Lower leg skin (tissue), 4 donors: ENCODE data around the gene BPIFA1. TPM values are rescaled to one million over a fixed set of nuclear protein-coding genes. Genes with fewer than 3 reads are reported as not detected.

Experiments
- DNase-seq, 2 donors: peaks; one replicate each; pipeline ENCODE4 v3.0.0-alpha.2; 2019; ENCODE audit warnings: low spot score in 2 of 2
- H3K4me3 ChIP-seq: fragments of 200-600 bp; sonication (generic); 2 replicates; pipeline ENCODE4 v1.5.1; 2017; ENCODE audit warnings: mild to moderate bottlenecking, low read depth; ENCODE audit not compliant: poor library complexity, severe bottlenecking
- POLR2A ChIP-seq, 2 donors: fragments of 450-650 bp; IDR thresholded peaks; one replicate each; pipeline ENCODE4 v1.6.1; 2016 to 2017; ENCODE audit warnings: antibody characterized with exemption in 2 of 2, mild to moderate bottlenecking in 1 of 2, moderate library complexity in 1 of 2
- WGBS, 2 donors: methylation state at CpG; one replicate each; pipeline ENCODE4 v1.1.5; 2018; 5-methylcytosine and 5-hydroxymethylcytosine counted together
- intact Hi-C: fragments of 100-400 bp; cut with DNase I; formaldehyde crosslinking; loops from one replicate; pipeline ENCODE4 v1.15.0; 2023; ENCODE audit warnings: low total_unique reads
- total RNA-seq, 4 donors: library from RNA; depleted of rRNA; stranded (reverse); fragments of >200 nt; gene quantifications; one replicate each; pipeline ENCODE4 v1.1.0, GENCODE V29; 2016
- TF ChIP-seq, protein P1 (sequence below), 3 donors: fragments of 450-650 bp; IDR thresholded peaks; one replicate each; pipeline ENCODE4 v1.5.1; 2016; ENCODE audit warnings: antibody characterized with exemption in 3 of 3, mild to moderate bottlenecking in 3 of 3, moderate library complexity in 2 of 3

BPIFA1 gene
- total RNA-seq, 4 donors from 2014 or later: not detected

DNA sequence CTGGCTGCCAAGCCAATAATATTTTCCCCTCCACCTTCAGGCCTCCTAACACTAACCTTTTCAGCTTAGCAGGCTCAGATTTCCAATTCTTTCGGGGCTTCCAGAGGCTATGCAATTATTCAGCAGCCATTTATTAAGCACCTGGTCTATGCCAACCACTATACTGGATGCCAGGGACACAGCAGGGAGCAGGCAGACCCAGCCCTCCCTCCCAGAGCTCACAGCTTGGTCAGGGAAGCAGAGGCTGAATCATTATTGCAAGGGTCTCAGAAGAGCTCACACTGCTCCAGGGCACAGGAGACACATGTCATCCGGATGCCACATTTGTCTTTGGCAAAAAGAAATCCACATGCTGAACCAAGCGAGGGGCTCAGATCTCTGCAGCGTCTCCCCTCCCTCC is 48.5 kb downstream of the BPIFA1 start:
- H3K4me3 ChIP-seq: no peak overlapping the region
- DNase-seq: no peak

DNA sequence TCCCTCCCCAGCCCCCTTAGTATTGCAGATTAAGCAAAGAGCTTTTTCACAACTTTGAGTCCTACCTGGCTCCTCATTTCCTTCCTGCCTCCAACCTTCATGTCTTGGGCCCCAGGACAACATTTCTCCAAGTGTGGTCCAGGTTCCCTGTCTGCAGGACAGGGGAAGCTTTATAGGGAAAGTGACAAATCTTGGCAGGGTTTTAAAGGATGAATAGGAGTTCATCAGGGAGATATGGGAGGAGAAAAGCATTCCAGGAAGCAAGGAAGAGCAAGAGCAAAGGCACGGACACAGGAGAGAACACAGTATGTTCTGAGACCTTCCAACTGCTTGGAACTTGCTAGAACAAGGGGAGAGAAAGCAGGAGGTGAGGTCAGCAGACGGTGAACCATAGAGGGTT is 49.1 kb downstream of the BPIFA1 start:
- TF ChIP-seq, protein P1, sequence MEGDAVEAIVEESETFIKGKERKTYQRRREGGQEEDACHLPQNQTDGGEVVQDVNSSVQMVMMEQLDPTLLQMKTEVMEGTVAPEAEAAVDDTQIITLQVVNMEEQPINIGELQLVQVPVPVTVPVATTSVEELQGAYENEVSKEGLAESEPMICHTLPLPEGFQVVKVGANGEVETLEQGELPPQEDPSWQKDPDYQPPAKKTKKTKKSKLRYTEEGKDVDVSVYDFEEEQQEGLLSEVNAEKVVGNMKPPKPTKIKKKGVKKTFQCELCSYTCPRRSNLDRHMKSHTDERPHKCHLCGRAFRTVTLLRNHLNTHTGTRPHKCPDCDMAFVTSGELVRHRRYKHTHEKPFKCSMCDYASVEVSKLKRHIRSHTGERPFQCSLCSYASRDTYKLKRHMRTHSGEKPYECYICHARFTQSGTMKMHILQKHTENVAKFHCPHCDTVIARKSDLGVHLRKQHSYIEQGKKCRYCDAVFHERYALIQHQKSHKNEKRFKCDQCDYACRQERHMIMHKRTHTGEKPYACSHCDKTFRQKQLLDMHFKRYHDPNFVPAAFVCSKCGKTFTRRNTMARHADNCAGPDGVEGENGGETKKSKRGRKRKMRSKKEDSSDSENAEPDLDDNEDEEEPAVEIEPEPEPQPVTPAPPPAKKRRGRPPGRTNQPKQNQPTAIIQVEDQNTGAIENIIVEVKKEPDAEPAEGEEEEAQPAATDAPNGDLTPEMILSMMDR (IDR thresholded peaks at IDR 0.05): no peak
- intact Hi-C loops: no loop called here
- DNase-seq: no peak
- no peak overlapping the region for H3K4me3 ChIP-seq
- WGBS, 2 donors: 67 to 68% methylated on average over 2 of the region's 2 CpGs

More for the DNA sequence above, 48.5 kb downstream of the BPIFA1 start:
- TF ChIP-seq POLR2A (IDR thresholded peaks at IDR 0.05): no peak
- TF ChIP-seq, protein P1 (IDR thresholded peaks at IDR 0.05): no peak
- intact Hi-C loops: no loop called here
- WGBS, 2 donors: 53 to 58% methylated on average over 4 of the region's 4 CpGs

DNA sequence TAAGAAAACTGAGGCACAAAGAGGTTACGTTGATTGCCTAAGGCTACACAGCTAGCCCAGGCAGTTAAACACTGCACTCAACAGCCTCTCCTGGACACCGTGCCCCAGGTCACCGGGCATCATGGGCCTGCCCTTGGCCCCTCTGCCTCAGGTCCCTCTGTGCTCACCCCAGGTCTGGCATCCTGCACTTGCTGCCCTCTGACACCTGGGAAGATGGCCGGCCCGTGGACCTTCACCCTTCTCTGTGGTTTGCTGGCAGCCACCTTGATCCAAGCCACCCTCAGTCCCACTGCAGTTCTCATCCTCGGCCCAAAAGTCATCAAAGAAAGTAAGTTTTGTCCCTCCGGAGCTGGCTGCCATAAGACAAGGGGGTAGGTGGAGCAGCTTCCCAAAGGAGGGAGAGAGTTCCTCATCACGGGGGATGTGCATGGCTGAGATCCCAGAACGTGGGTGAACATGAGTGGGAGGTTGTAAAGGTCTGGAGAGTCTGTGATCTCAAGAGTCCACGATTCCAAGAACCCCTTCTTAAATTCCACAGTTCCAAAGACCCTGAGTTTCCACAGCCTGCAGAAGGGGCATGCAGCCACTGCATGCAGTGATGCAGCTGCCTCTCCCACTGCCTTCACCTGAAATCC is 50.2 kb downstream of the BPIFA1 start:
- no peak overlapping the region for H3K4me3 ChIP-seq
- TF ChIP-seq, protein P1 (IDR thresholded peaks at IDR 0.05): no peak
- TF ChIP-seq POLR2A (IDR thresholded peaks at IDR 0.05): no peak
- intact Hi-C loops: no loop called here
- WGBS, 2 donors: 62% methylated on average over 10 of the region's 10 CpGs
- no peak for DNase-seq

DNA sequence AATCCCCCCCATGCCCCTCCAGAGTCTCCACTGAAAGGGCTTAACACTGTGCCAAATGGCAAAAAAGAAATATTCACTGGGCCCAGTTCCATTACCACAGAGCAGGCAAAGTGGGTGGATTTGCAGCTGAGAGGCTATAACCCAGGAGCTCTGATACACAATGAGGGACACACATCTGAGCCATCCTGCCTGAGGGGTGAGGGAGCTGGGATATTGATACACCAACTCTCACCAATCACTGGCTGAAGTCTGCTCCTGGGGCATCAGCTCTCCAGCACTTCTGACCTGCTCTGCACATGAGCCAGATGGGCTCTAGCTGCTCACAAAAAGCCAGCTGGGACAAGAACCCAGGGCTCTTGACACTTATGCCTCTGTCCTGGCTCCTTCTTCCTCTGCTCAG is 52.1 kb downstream of the BPIFA1 start:
- H3K4me3 ChIP-seq: no peak overlapping the region
- intact Hi-C loops: no loop called here
- DNase-seq: no peak
- TF ChIP-seq POLR2A (IDR thresholded peaks at IDR 0.05): no peak
- TF ChIP-seq, protein P1 (IDR thresholded peaks at IDR 0.05): no peak

DNA sequence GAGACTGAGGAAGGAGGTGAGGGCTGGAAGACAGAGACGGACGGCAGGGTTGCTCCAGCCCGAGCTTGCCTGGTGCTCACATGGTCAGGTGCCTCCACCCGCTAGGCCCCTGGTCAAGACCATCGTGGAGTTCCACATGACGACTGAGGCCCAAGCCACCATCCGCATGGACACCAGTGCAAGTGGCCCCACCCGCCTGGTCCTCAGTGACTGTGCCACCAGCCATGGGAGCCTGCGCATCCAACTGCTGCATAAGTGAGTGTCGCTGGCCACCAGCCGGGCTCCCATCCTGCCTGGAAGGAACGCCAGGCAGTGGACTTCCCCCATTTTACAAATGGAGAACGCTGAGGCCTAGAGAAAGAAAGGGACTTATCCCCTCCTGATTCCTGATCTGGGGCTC is 55.1 kb downstream of the BPIFA1 start:
- 92% methylated on average over 12 to 13 of the region's 13 CpGs for WGBS, 2 donors
- no peak for TF ChIP-seq POLR2A (IDR thresholded peaks at IDR 0.05)
- TF ChIP-seq, protein P1 (IDR thresholded peaks at IDR 0.05): no peak
- no peak for DNase-seq
- intact Hi-C loops: no loop called here
- H3K4me3 ChIP-seq: no peak overlapping the region

- TF ChIP-seq, protein P1 (IDR thresholded peaks at IDR 0.05): no peak
- no peak for TF ChIP-seq POLR2A (IDR thresholded peaks at IDR 0.05)
- intact Hi-C loops: no loop called here
- H3K4me3 ChIP-seq: no peak overlapping the region
- WGBS, 2 donors: 79% methylated on average over 8 of the region's 8 CpGs
- DNase-seq: no peak
Observed at GRCh38 chr20:33291416-33291815, 55.6 kb downstream of the BPIFA1 start.
